Suppressor macrophage (primary cell): Measurements from ENCODE around the gene SPX.

Experiments
- DNase-seq, 4 experiments: peaks; one replicate each; pipeline ENCODE4 v3.0.0-alpha.2; 2020 to 2022

Gene SPX

GRCh38 chr12:21539797-21540196, 13.7 kb downstream of the SPX start:
- no peak for DNase-seq

DNA sequence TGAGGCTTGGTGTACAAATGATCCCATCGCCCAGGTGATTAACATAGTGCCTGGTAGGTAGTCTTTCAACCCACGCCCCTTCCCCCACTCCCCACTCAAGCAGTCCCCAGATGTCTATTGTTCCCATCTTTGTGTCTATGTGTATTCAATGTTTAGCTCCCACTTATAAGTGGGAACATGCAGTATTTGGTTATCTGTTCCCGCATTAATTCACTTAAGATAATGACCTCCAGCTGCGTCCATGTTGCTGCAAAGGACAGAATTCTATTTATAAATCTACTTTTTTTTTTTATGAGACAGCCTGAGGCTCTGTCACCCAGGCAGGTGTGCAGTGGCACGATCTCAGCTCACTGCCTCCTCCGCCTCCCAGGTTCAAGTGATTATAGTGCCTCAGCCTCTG, 15.7 kb downstream of the SPX start:
- no peak for DNase-seq

DNA sequence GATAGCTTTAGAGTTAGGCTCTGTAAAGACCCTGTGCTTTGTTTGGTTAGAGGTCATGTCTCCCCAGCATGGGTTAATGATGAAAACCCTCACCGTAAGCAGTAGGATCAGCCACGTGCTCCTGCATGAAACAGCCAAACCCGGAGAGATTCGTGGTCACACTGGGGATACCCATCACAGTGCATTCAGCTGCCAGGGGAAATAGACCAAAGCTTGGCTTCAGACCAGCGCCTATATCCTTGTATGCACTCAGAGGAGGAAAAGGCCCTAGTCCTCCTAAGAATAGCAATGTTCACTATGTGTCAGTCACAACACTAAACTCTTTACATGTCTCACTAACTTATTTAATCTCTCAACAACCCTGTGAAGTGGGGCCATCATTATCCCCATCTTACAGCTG, 16.3 kb downstream of the SPX start:
- no peak for DNase-seq

- DNase-seq, result no peak
Measured at GRCh38 chr12:21543151-21543550, 17.1 kb downstream of the SPX start.

- no peak for DNase-seq
Measured at GRCh38 chr12:21545557-21545956, 19.5 kb downstream of the SPX start.

- DNase-seq, result no peak
Measured at GRCh38 chr12:21546716-21547115, 20.6 kb downstream of the SPX start.

GRCh38 chr12:21547437-21547836, 21.3 kb downstream of the SPX start:
- no peak for DNase-seq

GRCh38 chr12:21551841-21552465, 25.9 kb downstream of the SPX start:
- DNase-seq, result no peak

DNA sequence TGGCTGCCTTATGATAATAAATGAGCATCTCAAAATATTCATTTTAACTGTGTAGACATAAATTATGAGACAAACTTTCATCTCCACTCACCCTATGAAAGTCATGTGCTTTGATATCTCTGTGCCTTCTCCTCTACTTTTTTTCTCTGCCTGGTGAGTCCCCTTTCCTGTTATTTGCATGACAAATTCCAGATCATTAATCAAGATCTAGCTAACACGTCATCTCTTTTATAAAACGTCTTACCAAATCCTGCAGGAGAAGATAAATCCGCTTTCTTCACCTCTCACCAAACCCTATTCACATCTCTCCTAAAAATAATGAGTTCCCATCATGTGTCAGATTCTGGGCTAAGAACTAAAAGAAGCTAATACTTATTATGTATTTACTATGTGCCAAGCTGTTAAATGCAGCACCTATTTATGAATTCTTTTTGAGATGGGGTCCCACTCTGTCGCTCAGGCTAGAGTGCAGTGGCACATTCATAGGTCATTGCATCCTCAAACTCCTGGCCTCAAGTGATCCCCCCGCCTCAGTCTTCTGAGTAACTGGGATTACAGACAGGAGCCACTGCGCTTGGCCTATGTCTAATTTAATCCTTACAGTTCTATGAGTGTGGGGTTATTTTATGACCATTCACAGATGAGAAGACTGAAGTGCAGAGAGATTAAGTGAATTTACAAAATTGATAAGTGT, 26.7 kb downstream of the SPX start:
- DNase-seq, result no peak

DNA sequence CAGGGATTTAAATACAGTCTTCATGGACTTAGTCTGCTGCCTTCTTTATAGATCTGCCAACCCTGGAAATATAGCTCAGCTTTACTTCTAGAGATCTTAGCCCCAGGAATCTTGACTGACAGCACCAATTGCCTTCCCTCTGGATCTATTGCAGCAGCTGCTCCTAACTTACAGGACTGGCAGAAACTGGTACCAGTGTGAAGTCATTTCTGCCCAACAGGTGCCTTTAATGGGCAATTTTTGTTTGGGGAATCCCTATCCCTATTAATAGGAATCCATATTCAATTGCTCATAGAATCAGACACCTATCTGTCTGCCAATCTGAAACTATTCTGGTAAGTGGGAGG, 27.2 kb downstream of the SPX start:
- no peak for DNase-seq

DNA sequence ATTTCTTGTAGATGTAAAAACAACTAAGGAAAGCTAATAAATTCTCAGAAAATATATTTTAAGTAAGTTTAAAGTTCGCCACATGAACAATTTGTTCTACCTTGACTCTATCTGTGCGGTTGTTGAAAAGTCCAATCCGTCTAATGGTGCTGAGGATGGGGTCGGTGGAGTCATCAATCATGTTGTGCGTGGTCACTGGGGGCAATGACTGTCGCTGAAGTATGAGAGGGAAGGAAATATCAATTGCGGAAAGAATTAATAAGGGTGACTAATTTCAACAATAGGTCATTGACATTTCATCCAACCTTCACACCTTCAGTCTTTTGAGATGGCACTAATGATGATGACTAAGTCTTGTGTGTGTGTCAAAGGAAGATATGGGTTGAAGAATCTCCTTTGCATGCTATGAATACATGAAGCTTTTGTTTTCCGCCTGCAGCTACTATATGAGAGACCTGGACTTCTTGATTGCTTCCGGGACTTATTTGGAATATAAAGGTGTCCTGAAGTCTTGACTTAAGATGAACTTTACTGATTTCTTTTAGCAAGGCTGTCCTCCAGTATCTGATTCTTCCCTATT, 32.1 kb downstream of the SPX start:
- DNase-seq, result no peak

DNA sequence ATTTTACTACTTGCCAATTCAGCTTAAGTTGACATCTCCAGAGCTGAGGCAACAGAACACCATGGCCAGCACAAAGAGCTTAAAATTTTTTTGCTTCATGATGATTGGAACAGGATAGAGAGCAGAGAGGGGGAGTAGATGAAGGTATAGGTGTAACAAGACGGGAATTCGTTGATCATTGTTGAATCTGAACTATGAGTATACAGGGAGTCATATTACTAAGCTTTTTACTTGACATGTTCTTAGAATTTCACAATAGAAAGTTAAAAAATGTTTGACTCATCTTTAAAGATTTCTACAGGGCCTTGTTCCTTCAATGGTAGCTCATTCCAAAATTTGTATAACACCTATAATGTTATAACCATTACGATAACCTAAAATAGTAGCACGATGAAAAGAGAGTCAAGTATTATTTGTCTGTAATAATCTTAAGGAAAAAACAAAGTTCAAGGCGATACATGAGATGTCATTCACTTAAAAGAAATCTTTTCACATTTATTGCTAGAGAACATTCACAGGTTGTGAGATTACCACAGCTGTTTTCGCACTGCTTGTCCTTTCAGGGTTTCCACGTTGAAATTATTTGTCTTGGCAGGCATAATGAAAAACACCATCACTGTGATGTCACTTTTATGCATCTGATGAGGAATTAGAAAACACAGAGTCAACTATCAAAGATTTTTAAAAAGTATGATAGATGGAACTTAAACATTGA, 33.9 kb downstream of the SPX start:
- no peak for DNase-seq

GRCh38 chr12:21561158-21561557, 35.1 kb downstream of the SPX start:
- no peak for DNase-seq

DNA sequence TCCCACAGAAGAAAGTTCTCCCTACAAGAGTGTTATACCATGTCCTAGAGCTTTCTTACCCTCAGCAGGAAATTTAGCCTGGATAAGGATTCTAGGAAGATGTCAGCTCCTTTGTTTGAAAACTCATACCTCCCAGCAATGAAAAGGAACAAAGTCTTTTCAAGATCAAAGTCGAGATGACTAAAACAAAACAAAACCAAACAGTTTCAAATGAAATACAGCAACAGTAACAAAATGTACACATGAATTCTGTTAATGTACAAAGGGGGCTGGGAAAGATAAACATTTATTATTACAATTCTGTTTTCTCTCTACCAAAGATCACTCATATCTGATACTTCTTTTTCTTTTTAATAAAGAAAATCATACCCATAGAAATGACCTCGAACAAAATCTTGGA, 36.8 kb downstream of the SPX start:
- no peak for DNase-seq

- no peak for DNase-seq
Measured at GRCh38 chr12:21566223-21566906, 40.3 kb downstream of the SPX start.

DNA sequence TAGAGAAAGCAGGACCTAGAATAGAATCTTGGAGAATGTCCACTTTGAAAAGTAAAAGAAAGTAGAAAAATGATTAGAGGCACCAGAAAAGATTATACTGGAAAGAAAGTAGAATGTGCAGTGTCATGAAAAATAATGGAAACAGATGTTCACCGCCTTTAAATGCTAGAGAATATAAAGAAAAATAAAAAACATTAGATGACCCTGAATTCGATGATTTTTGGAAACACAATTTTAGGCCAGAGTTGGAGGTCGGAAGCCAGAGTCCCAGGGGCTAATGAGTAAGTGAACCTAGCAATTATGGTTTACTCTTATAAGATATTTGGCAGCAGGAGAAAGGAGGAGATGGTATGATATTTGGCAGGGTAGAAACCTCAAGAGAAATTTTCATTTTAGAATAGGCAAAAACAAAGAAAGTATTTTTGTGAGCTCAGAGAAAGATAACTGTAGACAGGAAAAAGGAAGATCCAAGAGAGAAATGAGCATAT, 40.9 kb downstream of the SPX start:
- DNase-seq, result no peak

DNA sequence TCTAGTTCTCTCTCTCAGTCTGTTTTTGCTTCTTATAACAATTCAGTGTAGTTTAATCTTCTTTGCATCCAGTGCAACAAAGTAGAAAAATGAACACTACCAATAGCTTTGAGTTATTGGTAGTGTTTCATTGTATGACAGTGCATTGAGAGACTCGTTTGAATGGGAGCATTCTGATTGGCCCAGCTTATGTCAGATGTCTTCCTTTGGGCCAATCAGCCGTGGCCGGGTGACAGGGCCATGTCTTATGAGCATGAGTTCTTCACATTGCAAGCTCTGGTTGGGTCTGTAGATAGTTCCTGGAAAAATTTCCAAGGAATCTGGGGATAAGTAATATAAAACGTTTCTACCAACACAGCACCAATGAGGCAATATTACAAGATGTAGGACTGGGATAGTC, 42.0 kb downstream of the SPX start:
- no peak for DNase-seq

DNA sequence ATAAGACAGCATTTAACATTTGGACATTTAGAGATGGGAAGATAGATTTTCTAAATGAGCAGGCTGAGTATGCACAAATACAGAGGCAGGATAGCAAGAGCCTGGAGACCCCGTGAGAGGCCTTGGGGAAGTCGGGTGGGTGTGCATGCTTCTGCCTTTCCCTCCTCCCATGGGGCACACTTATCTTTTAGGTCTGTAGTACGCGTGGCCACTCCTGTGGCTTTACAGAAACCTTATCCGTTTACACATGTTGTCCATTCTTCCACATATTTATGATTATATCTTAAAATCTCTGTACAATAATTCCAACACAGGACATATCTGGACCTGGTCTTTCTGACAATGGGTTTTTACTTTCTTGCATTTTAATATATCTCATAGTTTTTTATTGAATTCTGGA, 45.0 kb downstream of the SPX start:
- DNase-seq, result no peak

DNA sequence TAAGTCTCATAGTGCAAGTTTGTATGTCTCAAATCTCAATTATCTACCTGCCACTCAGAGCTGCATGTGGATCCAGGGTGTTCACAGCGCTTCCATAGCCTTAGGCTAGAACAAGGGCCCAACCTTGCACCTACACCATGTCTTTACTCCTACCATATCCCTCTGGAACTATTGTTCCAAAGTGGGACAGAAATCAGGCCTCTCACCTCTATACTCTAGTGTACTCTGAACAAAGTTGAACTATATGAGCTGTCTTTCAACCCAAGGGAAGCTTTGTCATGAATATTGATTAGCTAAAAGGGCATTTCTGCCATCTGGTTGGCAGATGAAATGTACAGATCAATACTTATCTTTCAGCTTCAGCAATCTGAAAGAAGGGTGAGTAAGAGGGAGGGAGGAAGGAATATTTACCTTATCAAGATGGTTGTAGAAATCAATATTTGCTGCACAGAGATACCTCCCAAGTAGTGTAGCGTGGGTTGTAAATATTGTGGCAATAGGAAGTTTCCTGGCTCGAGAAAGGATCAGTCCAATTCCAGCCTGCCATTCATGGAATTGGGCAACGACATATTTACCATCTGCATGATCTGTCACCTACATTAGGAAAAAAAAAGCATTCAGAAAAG, 47.8 kb downstream of the SPX start:
- DNase-seq, result no peak

DNA sequence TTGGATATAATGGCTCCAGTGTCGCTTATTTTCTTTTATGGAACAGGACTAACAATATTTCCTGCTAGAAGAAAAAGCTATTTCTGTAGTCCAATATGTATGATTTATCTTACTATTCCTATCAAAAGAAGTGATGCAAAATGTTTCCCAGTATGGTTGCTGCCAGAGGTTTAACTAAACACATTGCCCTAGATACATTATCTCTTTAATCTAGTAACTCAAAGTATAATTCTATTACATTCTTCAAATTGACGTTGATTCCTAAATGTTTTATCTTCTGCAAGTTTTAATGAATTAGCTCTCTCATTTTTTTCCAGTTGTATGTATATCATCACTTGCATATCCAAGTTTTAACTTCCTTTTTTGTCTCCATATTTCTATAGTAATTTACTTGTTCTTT, 50.3 kb downstream of the SPX start:
- DNase-seq, result no peak

GRCh38 chr12:21577516-21577915, 51.4 kb downstream of the SPX start:
- DNase-seq, result no peak

DNA sequence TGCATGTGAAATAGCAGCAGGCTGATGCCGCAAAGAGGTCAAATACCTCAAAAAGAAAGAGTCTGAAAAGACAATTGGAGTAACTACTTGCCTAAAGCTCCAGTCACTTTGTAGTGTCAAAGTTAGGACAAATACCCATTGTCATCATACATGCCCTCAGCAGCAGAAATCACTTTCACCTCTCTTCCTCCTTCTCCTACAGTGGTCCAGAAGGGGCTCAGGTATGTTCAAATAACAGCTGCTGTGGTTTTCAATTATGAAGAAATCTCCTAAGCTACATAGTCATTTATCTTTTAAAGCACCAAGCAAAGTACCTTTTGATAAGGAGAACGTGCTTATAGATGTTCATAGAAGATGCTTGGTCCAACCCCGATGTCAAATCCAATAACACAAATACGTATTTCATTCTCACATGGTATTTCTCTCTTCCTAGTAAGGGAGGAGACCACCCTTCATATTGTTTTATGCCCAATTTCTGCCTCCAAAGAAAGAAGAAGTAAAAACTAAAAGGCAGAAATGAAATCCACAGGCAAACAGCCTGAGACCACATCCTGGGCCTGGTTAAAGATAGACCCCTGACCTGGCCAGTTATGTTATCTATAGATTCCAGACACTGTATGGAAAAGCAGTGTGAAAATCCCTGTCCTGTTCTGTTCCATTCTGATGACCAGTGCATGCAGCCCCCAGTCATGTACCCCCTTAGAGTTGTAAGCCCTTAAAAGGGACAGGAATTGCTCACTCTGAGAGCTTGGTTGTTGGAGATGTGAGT, 54.8 kb downstream of the SPX start:
- no peak for DNase-seq
